Aorta (tissue), 5 donors: ENCODE results near the gene PARD6G. TPM values are rescaled to one million over a fixed set of nuclear protein-coding genes. Genes with fewer than 3 reads are reported as not detected.

ENCODE experiments used
- ATAC-seq: fragments of 200-7000 bp; cut with Tn5 transposase; one replicate; pipeline ENCODE4 v1.9.1; 2022; ENCODE audit warnings: moderate library complexity; ENCODE audit not compliant: low FRiP score
- DNase-seq, 2 donors: peaks; one replicate each; pipeline ENCODE4 v3.0.0-alpha.2; 2020
- H3K27ac ChIP-seq, 2 donors: one replicate each; pipeline ENCODE4 v1.5.1; 2013; ENCODE audit warnings: low read length in 2 of 2, mild to moderate bottlenecking in 2 of 2, moderate library complexity in 2 of 2, control low read depth in 1 of 2, inconsistent platforms in 1 of 2, low read depth in 1 of 2
- H3K27me3 ChIP-seq, 2 donors: one replicate each; pipeline ENCODE4 v1.6.1; 2013; ENCODE audit warnings: control low read depth in 1 of 2, low read length in 1 of 2, mild to moderate bottlenecking in 1 of 2, moderate library complexity in 1 of 2; ENCODE audit not compliant: insufficient read depth in 2 of 2, control insufficient read depth in 1 of 2
- H3K36me3 ChIP-seq, 2 donors: one replicate each; pipeline ENCODE4 v1.6.1; 2013; ENCODE audit warnings: control low read depth in 1 of 2, low read length in 1 of 2, mild to moderate bottlenecking in 1 of 2; ENCODE audit not compliant: insufficient read depth in 2 of 2, control insufficient read depth in 1 of 2
- H3K4me1 ChIP-seq, 2 donors: one replicate each; pipeline ENCODE4 v1.6.1; 2013; ENCODE audit warnings: low read length in 2 of 2, control low read depth in 1 of 2, mild to moderate bottlenecking in 1 of 2, moderate library complexity in 1 of 2; ENCODE audit not compliant: insufficient read depth in 2 of 2, control insufficient read depth in 1 of 2
- H3K4me3 ChIP-seq, 2 donors: one replicate each; pipeline ENCODE4 v1.5.1; 2013; ENCODE audit warnings: low read length in 2 of 2, control low read depth in 1 of 2, mild to moderate bottlenecking in 1 of 2
- H3K9me3 ChIP-seq: one replicate; pipeline ENCODE4 v1.6.1; 2013; ENCODE audit warnings: mild to moderate bottlenecking, low read length; ENCODE audit not compliant: control insufficient read depth
- WGBS, 2 donors: extraction: QIAGEN DNeasy Blood & Tissue Kit; methylation state at CpG; one replicate each; pipeline ENCODE4 v1.1.7; 2013; 5-methylcytosine and 5-hydroxymethylcytosine counted together
- intact Hi-C, 2 donors: fragments of 100-400 bp; cut with DNase I; formaldehyde crosslinking; loops; one replicate each; pipeline versions ENCODE4 v1.14.2 to v1.15.0; 2022
- polyA plus RNA-seq, 2 donors: library from polyadenylated mRNA; stranded (reverse); fragments of 200-250 nt; gene quantifications; one replicate each; pipeline ENCODE4 v1.2.3, GENCODE V29; 2013
- total RNA-seq, 2 donors: library from RNA; stranded (reverse); fragmentation: NEBNext Ultra II Directional; extraction: Animal tissue kit (Norgen Biotek cat#: 25700); gene quantifications; one replicate each; pipeline ENCODE4 v1.2.1, GENCODE V29; 2021
- donor health status: healthy with polysubstance abuse.
- donor health status: Bipolar disorder and iron deficiency.
- donor health status: DM: no; HTN: no; CAD: no.
- donor health status: DM: no; HTN: no; CAD: no.
- donor health status: DM: yes; HTN: yes; CAD: no.

PARD6G gene
- total and polyA plus RNA-seq, 4 donors: 0.38 to 4.1 (median 2.8) TPM

DNA sequence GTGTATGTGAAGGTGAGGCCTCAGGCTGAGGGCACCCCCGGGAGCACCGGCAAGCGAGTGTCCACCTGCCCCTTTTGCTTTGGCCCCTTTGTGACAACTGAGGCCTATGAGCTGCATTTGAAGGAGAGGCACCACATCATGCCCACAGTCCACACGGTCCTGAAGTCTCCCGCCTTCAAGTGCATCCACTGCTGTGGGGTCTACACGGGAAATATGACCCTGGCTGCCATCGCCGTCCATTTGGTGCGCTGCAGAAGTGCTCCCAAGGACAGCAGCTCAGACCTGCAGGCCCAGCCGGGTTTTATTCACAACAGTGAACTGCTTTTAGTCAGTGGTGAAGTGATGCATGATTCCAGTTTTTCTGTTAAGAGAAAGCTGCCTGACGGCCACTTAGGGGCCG lies 109.3 kb downstream of the PARD6G start:
- Histone ChIP-seq H3K36me3 (peaks cover 0 to 14% of the 10 kb centered on the region in 2 donors), H3K4me1 (no peaks in the 10 kb centered on the region), H3K4me3 (no peak overlapping the region), H3K9me3 (no peaks in the 10 kb centered on the region), H3K27ac (no peak overlapping the region), H3K27me3 (no peaks in the 10 kb centered on the region)
- intact Hi-C loops: no loop called here
- WGBS, 2 donors: 89 to 91% methylated on average over 12 of the region's 12 CpGs
- DNase-seq (no peak), ATAC-seq (no peak)

DNA sequence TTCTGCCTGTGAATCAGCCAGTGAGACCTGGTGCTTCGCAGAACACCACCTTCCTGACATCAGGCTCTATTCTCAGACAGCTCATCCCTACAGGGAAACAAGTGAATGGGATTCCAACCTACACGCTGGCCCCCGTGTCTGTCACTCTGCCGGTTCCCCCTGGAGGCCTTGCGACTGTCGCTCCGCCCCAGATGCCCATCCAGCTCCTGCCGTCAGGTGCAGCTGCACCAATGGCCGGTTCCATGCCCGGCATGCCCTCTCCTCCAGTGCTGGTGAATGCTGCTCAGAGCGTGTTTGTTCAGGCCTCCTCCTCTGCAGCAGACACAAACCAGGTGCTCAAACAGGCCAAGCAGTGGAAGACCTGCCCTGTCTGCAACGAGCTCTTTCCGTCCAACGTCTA lies 110.2 kb downstream of the PARD6G start:
- peaks cover 0 to 14% of the 10 kb centered on the region in 2 donors for H3K36me3 ChIP-seq
- no peak overlapping the region for H3K4me3 ChIP-seq
- DNase-seq (no peak), ATAC-seq (no peak)
- intact Hi-C loops: no loop called here
- no peak overlapping the region for H3K27ac ChIP-seq
- no peaks in the 10 kb centered on the region for H3K27me3 ChIP-seq
- WGBS, 2 donors: 88 to 95% methylated on average over 14 of the region's 14 CpGs
- H3K9me3 ChIP-seq: no peaks in the 10 kb centered on the region
- no peaks in the 10 kb centered on the region for H3K4me1 ChIP-seq

DNA sequence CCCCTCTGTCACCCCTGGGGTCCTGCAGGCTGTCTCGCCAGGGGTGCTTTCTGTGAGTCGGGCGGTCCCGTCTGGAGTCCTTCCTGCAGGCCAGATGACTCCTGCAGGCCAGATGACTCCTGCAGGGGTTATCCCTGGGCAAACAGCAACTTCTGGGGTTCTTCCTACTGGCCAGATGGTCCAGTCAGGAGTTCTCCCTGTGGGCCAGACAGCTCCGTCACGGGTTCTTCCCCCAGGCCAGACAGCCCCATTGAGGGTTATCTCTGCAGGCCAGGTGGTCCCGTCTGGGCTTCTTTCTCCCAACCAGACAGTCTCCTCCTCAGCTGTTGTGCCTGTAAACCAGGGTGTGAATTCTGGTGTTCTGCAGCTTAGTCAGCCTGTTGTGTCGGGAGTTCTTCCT lies 110.6 kb downstream of the PARD6G start:
- 89 to 94% methylated on average over 8 of the region's 8 CpGs for WGBS, 2 donors
- no peak overlapping the region for H3K4me3 ChIP-seq
- H3K27me3 ChIP-seq: no peaks in the 10 kb centered on the region
- ATAC-seq (no peak), DNase-seq (no peak)
- H3K27ac ChIP-seq: no peak overlapping the region
- intact Hi-C loops: no loop called here
- no peaks in the 10 kb centered on the region for H3K9me3 ChIP-seq
- no peaks in the 10 kb centered on the region for H3K4me1 ChIP-seq
- peaks cover 0 to 12% of the 10 kb centered on the region in 2 donors for H3K36me3 ChIP-seq

DNA sequence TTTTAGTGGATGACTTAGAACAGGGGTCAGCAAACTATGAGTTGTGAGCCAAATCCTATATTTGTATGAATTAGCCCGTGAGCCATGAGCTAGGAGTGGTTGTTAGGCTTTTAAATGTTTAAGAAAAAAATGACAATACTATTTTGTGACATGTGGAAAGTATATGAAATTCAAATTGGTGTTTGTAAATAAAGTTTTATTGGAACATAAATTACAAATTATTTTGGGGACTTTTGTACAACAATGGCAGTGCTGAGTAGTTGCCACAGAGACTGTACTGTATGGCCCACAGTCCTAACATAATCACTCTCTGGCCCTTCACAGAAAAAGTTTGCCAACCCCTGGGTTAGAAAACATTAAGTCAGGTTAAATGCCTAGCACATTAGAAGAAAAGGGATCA lies 112.2 kb downstream of the PARD6G start:
- no peak for ATAC-seq
- H3K9me3 ChIP-seq: peaks cover 2% of the 10 kb centered on the region
- H3K36me3 ChIP-seq: peaks cover 0 to 14% of the 10 kb centered on the region in 2 donors
- no peaks in the 10 kb centered on the region for H3K27me3 ChIP-seq
- no peaks in the 10 kb centered on the region for H3K4me1 ChIP-seq
- no peak overlapping the region for H3K4me3 ChIP-seq
- WGBS, 2 donors: 98% methylated on average over 1 of the region's 1 CpG
- no peak overlapping the region for H3K27ac ChIP-seq
- intact Hi-C loops: no loop called here
- DNase-seq: no peak

DNA sequence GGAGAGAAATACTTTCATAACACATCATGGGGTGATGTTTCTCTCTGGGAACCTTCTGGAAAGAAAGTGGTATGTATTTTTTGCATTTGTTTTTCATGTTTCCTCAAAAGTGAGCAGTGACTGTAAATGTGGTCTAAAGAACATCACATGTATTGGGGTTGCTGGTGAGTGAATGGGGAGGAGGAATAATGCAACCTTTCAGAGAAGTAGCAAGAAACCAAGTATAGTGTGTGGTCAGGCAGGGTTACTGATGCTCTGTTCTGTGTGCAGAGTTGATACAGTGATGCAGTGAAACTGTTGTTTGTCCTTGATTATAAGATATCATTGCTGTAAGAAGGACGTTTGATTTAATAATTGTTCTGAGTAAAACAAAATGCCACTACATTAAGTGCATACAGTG lies 114.2 kb downstream of the PARD6G start:
- WGBS, 2 donors: 67 to 79% methylated on average over 1 of the region's 1 CpG
- intact Hi-C loops: no loop called here

DNA sequence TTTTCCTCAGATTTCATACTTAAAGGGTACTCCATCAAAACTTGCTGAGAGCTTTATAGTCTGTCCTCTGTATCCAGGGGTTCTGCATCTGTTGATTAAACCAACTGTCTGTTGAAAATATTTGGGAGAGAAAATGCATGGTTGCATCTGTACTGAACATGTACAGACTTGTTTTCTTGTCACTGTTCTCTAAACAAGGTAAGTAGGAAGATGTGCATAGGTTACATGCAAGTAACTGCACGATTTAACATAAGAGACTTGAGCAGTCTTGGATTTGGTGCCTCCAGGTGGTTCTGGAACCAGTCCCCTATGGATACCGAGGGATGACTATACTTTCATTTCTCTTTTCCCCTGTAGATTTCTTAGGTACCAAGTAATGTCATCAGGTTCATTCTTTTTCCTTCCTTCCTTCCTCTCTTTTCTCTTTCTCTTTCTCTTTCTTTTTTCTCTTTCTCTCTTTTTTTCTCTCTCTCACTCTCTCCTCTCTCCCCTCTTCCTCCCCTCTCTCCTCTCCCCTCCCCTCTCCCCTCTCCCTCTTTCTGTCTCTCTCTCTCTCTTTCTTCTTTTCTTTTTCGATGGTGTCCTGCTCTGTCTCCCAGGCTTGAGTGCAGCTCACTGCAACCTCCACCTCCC lies 115.0 kb downstream of the PARD6G start:
- intact Hi-C loops: no loop called here
- peaks cover 0 to 9% of the 10 kb centered on the region in 2 donors for H3K36me3 ChIP-seq
- DNase-seq: no peak
- H3K4me1 ChIP-seq: no peaks in the 10 kb centered on the region
- WGBS, 2 donors: 95 to 99% methylated on average over 3 of the region's 3 CpGs
- H3K27ac ChIP-seq: no peak overlapping the region
- no peak overlapping the region for H3K4me3 ChIP-seq
- H3K27me3 ChIP-seq: no peaks in the 10 kb centered on the region
- peaks cover 2% of the 10 kb centered on the region for H3K9me3 ChIP-seq
- no peak for ATAC-seq

More for the DNA sequence above, 114.2 kb downstream of the PARD6G start:
- Histone ChIP-seq H3K27ac (no peak overlapping the region), H3K27me3 (no peaks in the 10 kb centered on the region), H3K36me3 (peaks cover 0 to 13% of the 10 kb centered on the region in 2 donors), H3K4me3 (no peak overlapping the region), H3K9me3 (peaks cover 2% of the 10 kb centered on the region), H3K4me1 (no peaks in the 10 kb centered on the region)
- ATAC-seq (no peak), DNase-seq (no peak)

DNA sequence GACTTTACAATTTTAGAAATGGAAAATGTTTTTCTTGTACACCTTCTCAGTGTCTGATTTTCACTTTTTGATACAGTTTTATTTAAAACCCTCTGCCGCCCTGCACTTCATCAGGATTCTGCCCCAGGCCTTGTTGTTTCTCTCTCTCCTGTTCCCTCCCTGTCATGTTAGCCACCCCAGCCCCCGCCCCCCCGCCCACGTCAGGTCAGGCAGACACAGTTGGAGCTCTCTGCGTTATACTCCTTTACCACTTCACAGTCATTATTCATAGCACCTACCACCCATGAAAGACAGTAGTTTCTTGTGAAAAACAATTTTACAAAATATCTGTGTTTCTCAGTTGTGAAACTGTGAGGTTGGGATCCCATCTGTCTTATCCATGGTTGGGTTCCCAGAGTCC lies 116.8 kb downstream of the PARD6G start:
- ATAC-seq: no peak
- no peaks in the 10 kb centered on the region for H3K27me3 ChIP-seq
- DNase-seq: no peak
- intact Hi-C loops: no loop called here
- H3K36me3 ChIP-seq: peaks cover 0 to 4% of the 10 kb centered on the region in 2 donors
- H3K9me3 ChIP-seq: peaks cover 2% of the 10 kb centered on the region
- 73 to 88% methylated on average over 5 of the region's 5 CpGs for WGBS, 2 donors
- H3K27ac ChIP-seq: no peak overlapping the region
- no peak overlapping the region for H3K4me3 ChIP-seq
- no peaks in the 10 kb centered on the region for H3K4me1 ChIP-seq

DNA sequence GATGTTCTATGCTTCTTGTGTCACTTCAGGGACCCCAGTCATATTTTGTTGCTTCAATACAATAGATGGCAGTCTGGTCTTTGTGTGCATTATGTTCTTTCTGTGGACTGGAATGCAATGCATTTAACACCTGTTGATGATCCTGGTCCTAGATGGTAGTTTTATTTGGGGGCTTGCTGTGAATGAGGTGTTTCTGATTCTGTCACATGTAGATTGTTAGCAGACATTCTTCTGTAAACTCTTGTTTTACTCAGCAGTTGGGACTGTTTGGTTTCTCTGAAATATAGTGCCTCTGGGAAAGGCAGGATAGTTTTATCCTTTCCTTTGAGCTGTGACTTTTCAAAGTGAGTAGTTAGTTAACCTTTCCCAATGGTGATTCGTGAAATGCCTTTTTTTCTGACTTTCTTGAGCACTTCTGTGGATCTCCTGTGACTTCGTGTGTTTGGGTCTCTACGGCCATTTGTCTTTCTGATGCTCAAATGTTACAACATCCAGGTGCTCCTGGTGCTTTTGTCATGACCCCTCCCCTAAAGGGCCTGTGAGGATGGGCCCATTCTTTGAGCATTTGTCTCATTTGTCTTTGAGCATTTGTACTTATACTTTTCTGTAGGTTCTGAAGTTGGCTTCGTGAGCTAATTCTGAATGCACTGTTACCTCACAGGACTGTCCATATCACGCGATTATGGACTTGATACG lies 117.5 kb downstream of the PARD6G start:
- Histone ChIP-seq H3K27me3 (no peaks in the 10 kb centered on the region), H3K4me1 (no peaks in the 10 kb centered on the region), H3K9me3 (peaks cover 2% of the 10 kb centered on the region), H3K27ac (no peak overlapping the region), H3K36me3 (peaks cover 0 to 2% of the 10 kb centered on the region in 2 donors), H3K4me3 (no peak overlapping the region)
- DNase-seq (no peak), ATAC-seq (no peak)
- intact Hi-C loops: no loop called here
- WGBS, 2 donors: 68 to 96% methylated on average over 7 of the region's 7 CpGs

DNA sequence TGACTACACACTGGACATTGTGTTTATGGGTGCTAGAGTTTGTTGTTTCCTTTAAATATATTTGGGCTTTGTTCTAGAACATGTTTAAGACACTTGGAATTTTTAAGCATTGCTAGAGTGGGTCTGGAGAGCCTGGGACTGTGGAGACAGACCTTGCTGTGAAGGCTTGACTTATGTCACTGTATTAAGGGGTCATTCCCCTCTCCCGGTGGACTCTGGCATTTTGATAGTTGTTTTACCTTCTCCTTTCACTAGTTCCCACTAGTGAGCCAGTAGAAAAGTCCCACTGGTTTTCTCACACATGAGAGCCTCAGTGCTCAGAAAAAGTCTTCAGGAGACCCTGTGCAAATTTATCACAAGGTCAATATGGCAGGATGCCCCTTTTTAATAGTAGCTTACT lies 119.7 kb downstream of the PARD6G start:
- Histone ChIP-seq H3K4me1 (no peaks in the 10 kb centered on the region), H3K27ac (no peak overlapping the region), H3K4me3 (no peak overlapping the region), H3K27me3 (no peaks in the 10 kb centered on the region), H3K36me3 (peaks cover 0 to 2% of the 10 kb centered on the region in 2 donors), H3K9me3 (peaks cover 2% of the 10 kb centered on the region)
- ATAC-seq (no peak), DNase-seq (no peak)
- 83 to 95% methylated on average over 1 of the region's 1 CpG for WGBS, 2 donors
- intact Hi-C loops: no loop called here
